ENCODE results near the gene MEGF8. TPM values are rescaled to one million over a fixed set of nuclear protein-coding genes. Genes with fewer than 3 reads are reported as not detected.
A peak's percentile ranks its signal among the peaks of the same experiment; 100 is the strongest.
"Not testable (repeated sequence)": the region's sequence is repeated elsewhere in the genome, so short reads cannot be mapped to it uniquely, and the experiment has no call there.

Gene MEGF8
- total RNA-seq, 1 donor from 2014 or later: 16.4 TPM

DNA sequence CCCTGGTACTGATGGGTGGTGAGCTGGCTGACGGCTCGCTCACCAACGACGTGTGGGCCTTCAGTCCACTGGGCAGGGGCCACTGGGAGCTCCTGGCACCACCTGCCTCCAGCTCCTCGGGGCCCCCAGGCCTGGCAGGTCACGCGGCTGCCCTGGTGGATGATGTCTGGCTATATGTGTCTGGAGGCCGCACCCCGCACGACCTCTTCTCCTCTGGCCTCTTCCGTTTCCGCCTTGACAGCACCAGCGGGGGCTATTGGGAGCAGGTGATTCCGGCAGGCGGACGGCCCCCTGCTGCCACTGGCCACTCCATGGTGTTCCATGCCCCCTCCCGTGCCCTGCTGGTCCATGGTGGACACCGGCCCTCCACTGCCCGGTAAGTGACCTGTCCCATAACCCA lies 10.5 kb downstream of the MEGF8 start:
- ATAC-seq (peak in 1 of 2 donors; percentile 16), DNase-seq (no peak)
- TF ChIP-seq, protein P1, sequence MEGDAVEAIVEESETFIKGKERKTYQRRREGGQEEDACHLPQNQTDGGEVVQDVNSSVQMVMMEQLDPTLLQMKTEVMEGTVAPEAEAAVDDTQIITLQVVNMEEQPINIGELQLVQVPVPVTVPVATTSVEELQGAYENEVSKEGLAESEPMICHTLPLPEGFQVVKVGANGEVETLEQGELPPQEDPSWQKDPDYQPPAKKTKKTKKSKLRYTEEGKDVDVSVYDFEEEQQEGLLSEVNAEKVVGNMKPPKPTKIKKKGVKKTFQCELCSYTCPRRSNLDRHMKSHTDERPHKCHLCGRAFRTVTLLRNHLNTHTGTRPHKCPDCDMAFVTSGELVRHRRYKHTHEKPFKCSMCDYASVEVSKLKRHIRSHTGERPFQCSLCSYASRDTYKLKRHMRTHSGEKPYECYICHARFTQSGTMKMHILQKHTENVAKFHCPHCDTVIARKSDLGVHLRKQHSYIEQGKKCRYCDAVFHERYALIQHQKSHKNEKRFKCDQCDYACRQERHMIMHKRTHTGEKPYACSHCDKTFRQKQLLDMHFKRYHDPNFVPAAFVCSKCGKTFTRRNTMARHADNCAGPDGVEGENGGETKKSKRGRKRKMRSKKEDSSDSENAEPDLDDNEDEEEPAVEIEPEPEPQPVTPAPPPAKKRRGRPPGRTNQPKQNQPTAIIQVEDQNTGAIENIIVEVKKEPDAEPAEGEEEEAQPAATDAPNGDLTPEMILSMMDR (IDR thresholded peaks at IDR 0.05): no peak
- H3K36me3 ChIP-seq: peaks cover 27% of the 10 kb centered on the region
- H3K4me3 ChIP-seq: no peak overlapping the region
- no peaks in the 10 kb centered on the region for H3K4me1 ChIP-seq
- intact Hi-C loops (cut with DNase I): no loop called here
- no peaks in the 10 kb centered on the region for H3K27me3 ChIP-seq (ENCODE audit: low read depth)
- no peaks in the 10 kb centered on the region for H3K9me3 ChIP-seq
- no peak overlapping the region for H3K27ac ChIP-seq

DNA sequence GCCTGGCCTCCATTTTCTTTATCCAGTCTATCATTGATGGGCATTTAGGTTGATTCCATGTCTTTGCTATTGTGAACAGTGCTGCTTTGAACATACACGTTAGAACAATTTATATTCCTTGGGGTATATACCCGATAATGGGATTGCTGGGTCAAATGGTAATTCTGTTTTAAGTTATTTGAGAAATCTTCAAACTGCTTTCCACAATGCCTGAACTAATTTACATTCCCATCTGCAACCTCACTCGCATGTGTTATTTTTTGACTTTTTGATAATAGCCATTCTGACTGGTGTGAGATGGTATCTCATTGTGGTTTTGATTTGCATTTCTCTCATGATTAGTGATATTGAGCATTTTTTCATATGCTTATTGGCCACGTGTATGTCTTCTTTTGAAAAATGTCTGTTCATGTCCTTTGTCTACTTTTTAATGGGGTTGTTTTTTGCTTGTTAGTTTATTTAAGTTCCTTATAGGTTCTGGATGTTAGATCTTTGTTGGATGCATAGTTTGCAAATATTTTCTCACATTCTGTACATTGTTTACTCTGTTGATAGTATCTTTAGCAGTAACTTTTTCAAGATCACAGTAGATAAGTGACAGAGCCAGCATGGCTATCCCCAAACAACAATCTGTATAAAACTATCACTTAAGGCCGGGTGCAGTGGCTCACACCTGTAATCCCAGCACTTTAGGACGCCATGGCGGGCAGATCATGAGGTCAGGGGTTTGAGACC lies 13.9 kb downstream of the MEGF8 start:
- H3K27ac ChIP-seq; DNase-seq; H3K4me1 ChIP-seq; ATAC-seq; H3K4me3 ChIP-seq; intact Hi-C loops (cut with DNase I); H3K27me3 ChIP-seq (ENCODE audit: low read depth); H3K9me3 ChIP-seq: not testable (repeated sequence)
- H3K36me3 ChIP-seq: peaks cover 39% of the 10 kb centered on the region

DNA sequence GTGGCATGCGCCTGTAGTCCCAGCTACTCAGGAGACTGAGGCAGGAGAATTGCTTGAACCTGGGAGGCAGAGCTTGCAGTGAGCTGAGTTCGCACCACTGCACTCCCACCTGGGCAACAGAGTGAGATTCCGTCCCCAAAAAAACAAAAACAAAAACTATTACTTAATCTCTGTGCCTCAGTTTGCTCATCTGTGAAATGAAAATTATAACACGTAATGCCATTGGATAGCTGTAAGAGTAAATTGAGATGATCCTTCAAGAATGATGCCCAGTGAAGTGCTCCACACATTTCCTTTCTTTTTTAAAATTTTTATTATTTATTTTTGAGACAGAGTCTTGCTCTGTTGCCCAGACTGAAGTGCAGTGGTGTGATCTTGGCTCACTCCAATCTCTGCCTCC lies 14.5 kb downstream of the MEGF8 start:
- H3K27me3 ChIP-seq (ENCODE audit: low read depth); H3K9me3 ChIP-seq; H3K4me3 ChIP-seq; ATAC-seq; H3K27ac ChIP-seq; H3K4me1 ChIP-seq; DNase-seq; intact Hi-C loops (cut with DNase I): not testable (repeated sequence)
- peaks cover 44% of the 10 kb centered on the region for H3K36me3 ChIP-seq

DNA sequence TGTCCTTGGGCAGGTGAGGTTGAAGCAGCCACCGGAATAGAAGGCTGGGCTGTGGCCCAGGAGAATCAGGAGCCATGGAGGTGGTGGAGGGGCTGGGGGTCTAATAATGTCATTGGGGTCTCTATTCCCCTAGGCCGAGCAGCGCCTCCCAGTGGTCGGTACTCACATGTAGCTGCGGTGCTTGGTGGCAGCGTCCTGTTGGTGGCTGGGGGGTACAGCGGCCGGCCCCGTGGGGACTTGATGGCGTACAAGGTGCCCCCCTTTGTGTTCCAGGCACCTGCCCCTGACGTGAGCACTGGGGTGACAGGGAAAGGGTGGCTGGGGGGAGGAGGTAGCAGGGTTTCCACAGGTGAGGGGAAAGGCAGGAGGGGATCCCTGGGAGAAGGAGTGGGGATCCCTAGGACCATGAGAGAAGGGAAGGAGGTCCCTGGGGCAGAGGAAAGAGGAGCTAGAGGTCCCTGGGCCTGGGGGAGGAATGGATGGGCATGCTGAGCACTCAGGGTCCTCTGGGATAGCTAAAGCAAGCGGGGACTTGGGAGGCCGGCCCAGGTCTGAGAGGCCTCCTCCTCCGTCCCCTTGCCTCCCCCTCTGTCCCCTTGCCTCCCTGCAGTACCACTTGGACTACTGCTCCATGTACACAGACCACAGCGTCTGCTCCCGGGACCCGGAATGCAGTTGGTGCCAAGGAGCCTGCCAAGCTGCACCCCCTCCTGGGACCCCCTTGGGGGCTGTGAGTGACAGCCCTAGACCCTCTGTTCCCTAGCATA lies 18.1 kb downstream of the MEGF8 start:
- no peak overlapping the region for H3K4me3 ChIP-seq
- no peaks in the 10 kb centered on the region for H3K27me3 ChIP-seq (ENCODE audit: low read depth)
- intact Hi-C loops (cut with DNase I): no loop called here
- ATAC-seq (peak in 1 of 2 donors; percentile 31), DNase-seq (no peak)
- peaks cover 27% of the 10 kb centered on the region for H3K36me3 ChIP-seq
- H3K4me1 ChIP-seq: no peaks in the 10 kb centered on the region
- H3K27ac ChIP-seq: no peak overlapping the region
- no peaks in the 10 kb centered on the region for H3K9me3 ChIP-seq
- TF ChIP-seq, protein P1 (IDR thresholded peaks at IDR 0.05): no peak

DNA sequence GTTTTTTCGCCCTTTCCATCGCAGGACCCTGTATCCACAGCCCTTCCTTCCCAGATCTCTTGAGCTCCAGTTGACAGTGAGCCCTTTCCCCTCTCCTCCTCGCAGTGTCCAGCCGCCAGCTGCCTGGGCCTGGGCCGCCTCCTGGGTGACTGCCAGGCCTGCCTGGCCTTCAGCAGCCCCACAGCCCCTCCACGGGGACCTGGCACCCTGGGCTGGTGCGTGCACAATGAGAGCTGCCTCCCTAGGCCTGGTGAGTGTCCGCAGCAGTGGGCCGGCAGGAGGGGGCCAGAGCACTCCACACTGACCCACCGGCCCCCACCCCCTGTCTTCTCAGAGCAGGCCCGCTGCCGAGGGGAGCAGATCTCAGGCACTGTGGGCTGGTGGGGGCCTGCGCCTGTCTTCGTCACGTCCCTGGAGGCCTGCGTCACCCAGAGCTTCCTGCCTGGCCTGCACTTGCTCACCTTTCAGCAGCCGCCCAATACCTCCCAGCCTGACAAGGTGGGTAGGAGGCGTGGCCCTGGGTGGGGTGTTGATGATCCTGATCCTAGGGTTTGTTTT lies 19.0 kb downstream of the MEGF8 start:
- DNase-seq: no peak
- Histone ChIP-seq H3K4me3 (no peak overlapping the region), H3K4me1 (no peaks in the 10 kb centered on the region), H3K27ac (no peak overlapping the region), H3K36me3 (peaks cover 27% of the 10 kb centered on the region), H3K27me3 (ENCODE audit: low read depth) (no peaks in the 10 kb centered on the region), H3K9me3 (no peaks in the 10 kb centered on the region)
- TF ChIP-seq, protein P1 (IDR thresholded peaks at IDR 0.05): no peak
- intact Hi-C loops (cut with DNase I): no loop called here
- no peak for ATAC-seq

DNA sequence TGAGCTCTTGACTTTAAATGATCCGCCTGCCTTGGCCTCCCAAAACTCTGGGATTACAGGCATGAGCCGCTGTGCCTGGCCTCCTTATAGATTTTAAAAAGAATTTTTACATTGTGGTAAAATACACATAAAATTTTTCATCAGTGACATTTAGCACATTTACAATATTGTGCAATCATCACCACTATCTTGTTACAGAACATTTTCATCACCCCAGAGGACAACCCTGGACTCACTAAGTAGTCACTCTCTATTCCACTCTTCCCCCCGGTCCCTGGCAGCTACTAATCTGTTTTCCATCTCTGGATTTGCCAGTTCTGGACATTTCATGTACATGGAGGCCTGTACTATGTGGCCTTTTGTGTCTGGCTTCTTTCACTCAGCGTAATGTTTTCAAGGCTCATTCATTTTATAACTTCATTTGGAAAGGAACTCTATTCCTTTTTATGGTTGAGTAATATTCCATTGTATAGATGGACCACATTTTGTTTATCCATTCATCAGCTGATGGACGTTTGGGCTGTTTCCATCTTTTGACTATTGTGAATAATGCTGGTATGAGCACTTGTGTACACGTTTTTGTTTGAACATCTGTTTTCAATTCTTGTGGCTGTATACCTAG lies 19.9 kb downstream of the MEGF8 start:
- H3K36me3 ChIP-seq: peaks cover 29% of the 10 kb centered on the region
- no peaks in the 10 kb centered on the region for H3K4me1 ChIP-seq
- no peaks in the 10 kb centered on the region for H3K9me3 ChIP-seq
- DNase-seq (no peak), ATAC-seq (no peak)
- TF ChIP-seq, protein P1 (IDR thresholded peaks at IDR 0.05): no peak
- H3K27ac ChIP-seq: no peak overlapping the region
- H3K27me3 ChIP-seq (ENCODE audit: low read depth): no peaks in the 10 kb centered on the region
- intact Hi-C loops (cut with DNase I): no loop called here
- H3K4me3 ChIP-seq: no peak overlapping the region
